RWPE2 (cell line): ENCODE measurements around the gene EP300.
A peak's percentile ranks its signal among the peaks of the same experiment; 100 is the strongest.

Source experiments
- ATAC-seq: fragments of 200-7000 bp; cut with Tn5 transposase; 3 replicates; pipeline ENCODE4 v1.9.1; 2021; ENCODE audit warnings: low read depth
- DNase-seq: peaks from one replicate; pipeline ENCODE4 v3.0.0-alpha.2; 2020; ENCODE audit warnings: low spot score
- H3K27ac ChIP-seq: fragments of 450-650 bp; 2 replicates; pipeline ENCODE4 v1.5.1; 2017; ENCODE audit warnings: mild to moderate bottlenecking; ENCODE audit not compliant: poor library complexity, severe bottlenecking
- H3K27me3 ChIP-seq: fragments of 250-450 bp; sonication (Bioruptor Pico); 2 replicates; pipeline ENCODE4 v1.5.1; 2021; ENCODE audit warnings: mild to moderate bottlenecking, moderate library complexity; ENCODE audit not compliant: insufficient read depth, poor library complexity, severe bottlenecking
- H3K36me3 ChIP-seq: fragments of 250-450 bp; sonication (Bioruptor Pico); 2 replicates; pipeline ENCODE4 v1.5.1; 2020; ENCODE audit warnings: low read depth, mild to moderate bottlenecking, moderate library complexity
- H3K4me1 ChIP-seq: fragments of 250-450 bp; sonication (Bioruptor Pico); 2 replicates; pipeline ENCODE4 v1.5.1; 2021; ENCODE audit warnings: mild to moderate bottlenecking, moderate library complexity; ENCODE audit not compliant: insufficient read depth, poor library complexity, severe bottlenecking
- H3K4me3 ChIP-seq: fragments of 250-450 bp; sonication (Bioruptor Pico); 2 replicates; pipeline ENCODE4 v1.5.1; 2021; ENCODE audit warnings: mild to moderate bottlenecking, moderate library complexity; ENCODE audit not compliant: severe bottlenecking
- H3K9me3 ChIP-seq: fragments of 250-450 bp; sonication (Bioruptor Pico); 2 replicates; pipeline ENCODE4 v1.5.1; 2021; ENCODE audit warnings: mild to moderate bottlenecking, moderate library complexity; ENCODE audit not compliant: severe bottlenecking
- TF ChIP-seq, protein P1 (sequence below): fragments of 450-650 bp; IDR thresholded peaks from one replicate; pipeline ENCODE4 v1.5.1; 2017; ENCODE audit warnings: mild to moderate bottlenecking, moderate library complexity; ENCODE audit not compliant: poor library complexity, severe bottlenecking

The EP300 gene

DNA sequence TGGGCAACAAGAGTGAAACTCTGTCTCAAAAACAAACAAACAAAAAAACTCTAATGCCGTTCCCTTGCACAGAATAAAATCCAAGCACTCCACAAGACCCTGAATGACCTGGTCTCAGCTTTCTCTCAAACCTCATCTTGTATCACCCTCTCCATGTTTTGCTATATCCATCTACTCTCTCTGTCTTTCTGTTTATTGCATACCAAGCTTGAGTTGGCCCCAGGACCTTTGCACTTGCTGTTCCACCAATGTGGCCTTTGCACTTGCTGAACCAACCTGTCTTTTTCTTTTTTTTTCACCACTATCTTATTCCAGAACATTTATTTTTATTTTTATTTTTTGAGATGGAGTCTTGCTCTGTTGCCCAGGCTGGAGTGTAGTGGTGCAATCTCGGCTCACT lies 110.7 kb downstream of the EP300 start:
- TF ChIP-seq, protein P1, sequence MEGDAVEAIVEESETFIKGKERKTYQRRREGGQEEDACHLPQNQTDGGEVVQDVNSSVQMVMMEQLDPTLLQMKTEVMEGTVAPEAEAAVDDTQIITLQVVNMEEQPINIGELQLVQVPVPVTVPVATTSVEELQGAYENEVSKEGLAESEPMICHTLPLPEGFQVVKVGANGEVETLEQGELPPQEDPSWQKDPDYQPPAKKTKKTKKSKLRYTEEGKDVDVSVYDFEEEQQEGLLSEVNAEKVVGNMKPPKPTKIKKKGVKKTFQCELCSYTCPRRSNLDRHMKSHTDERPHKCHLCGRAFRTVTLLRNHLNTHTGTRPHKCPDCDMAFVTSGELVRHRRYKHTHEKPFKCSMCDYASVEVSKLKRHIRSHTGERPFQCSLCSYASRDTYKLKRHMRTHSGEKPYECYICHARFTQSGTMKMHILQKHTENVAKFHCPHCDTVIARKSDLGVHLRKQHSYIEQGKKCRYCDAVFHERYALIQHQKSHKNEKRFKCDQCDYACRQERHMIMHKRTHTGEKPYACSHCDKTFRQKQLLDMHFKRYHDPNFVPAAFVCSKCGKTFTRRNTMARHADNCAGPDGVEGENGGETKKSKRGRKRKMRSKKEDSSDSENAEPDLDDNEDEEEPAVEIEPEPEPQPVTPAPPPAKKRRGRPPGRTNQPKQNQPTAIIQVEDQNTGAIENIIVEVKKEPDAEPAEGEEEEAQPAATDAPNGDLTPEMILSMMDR = no peak
- H3K9me3 ChIP-seq = no peaks in the 10 kb centered on the region
- no peak overlapping the region for H3K4me3 ChIP-seq
- H3K27me3 ChIP-seq = no peaks in the 10 kb centered on the region
- DNase-seq = no peak
- H3K27ac ChIP-seq = no peak overlapping the region
- no peaks in the 10 kb centered on the region for H3K4me1 ChIP-seq
- ATAC-seq = no peak
- peaks cover 1% of the 10 kb centered on the region; the same call in 1 of the 2 replicates for H3K36me3 ChIP-seq

DNA sequence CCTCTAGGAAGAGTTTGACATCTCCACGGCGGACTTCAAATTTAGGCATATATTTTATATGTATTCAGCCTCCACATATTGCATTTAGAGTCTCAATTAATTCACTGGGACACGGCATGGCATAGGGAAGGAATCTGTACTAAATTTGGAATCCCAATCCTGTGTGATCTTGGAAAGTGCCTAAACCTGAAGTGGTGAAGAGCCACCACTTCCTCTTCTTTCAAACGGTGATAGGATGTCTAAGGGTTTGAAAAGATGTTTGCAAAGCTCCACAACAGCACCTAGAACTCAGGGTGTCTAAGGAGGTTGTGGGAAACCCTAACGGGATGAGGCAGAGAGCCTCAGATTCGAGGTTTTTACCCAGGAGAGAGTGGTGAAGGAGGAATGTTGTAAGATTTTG lies 111.7 kb downstream of the EP300 start:
- TF ChIP-seq, protein P1 = no peak
- ATAC-seq (no peak), DNase-seq (no peak)
- Histone ChIP-seq H3K27ac (no peak overlapping the region), H3K9me3 (no peaks in the 10 kb centered on the region), H3K4me3 (no peak overlapping the region), H3K27me3 (no peaks in the 10 kb centered on the region), H3K36me3 (peaks cover 9% of the 10 kb centered on the region; the same call in 1 of the 2 replicates), H3K4me1 (no peaks in the 10 kb centered on the region)

DNA sequence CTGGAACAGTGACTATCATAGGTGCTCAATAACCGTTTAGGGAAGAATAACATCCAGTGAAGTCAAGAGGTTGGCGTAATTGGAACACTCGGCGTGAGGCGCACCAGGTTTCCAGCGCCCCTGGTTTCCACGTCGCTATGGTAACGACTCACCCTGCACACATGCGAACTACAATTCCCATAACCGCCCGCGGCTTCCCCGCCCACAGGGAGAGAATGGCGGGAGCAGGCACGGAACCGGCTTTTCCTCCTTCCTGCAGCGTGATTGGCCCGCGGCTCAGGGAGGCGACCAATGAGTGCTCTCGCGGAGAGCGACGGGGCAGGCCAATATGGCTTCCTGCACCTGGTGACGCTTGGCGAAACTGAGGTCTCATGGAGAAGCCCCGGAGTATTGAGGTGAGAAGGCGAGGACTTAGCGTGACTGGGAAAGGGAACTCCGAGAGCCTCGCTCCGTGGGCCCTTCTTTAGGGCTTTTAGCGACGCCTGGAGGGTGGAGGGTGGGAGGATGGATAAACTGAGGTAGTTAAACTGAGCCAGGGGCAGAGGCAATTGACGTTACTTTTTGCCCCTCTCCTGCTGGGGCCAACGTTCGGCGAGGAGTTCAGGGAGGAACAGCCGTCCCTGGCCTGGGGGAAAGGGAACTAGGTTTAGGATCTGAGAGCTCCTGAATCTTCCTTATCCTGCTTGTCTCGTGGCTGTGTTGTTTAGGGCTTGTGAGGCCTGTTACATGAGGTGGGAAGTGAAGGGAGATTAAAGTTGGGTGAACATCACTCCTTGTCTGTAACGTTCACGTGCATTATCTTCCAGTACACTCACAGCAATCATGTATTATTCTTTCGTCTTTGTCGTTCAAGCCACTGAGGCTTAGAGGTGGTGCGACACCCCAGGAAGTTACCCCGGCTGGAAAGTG lies 112.9 kb downstream of the EP300 start, which contains the start of gene L3MBTL2:
Gene L3MBTL2, plus strand, starts transcription at position 321 of the 909 bp plus-strand sequence. Its CDS starts 51 bp downstream, at position 372.
- ATAC-seq = peak; percentile 100
- Histone ChIP-seq H3K4me3 (peak within 1 kb of the TSS; percentile 52), H3K27me3 (no peaks in the 10 kb centered on the region), H3K4me1 (no peaks in the 10 kb centered on the region), H3K27ac (peak within 1 kb of the TSS; percentile 20), H3K36me3 (peaks cover 19% of the 10 kb centered on the region), H3K9me3 (no peaks in the 10 kb centered on the region)
- DNase-seq = peak; percentile 97
- TF ChIP-seq, protein P1 = no peak

DNA sequence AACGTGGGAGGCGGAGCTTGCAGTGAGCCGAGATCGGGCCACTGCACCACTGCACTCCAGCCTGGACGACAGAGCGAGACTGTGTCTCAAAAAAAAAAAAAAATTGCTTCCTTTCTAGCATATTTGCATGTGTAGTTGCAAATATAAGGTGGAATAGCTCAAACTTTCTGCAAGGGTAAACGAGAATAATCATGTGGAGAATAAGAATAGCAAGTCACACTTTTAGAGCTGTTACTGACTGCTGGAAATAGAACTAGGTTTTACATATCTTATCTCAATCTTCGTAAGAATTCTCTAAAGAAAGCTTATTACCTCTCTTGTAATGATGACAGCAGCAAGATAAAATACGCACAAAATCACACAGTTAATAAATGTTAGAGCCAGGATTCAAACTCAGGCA lies 114.3 kb downstream of the EP300 start:
- no peaks in the 10 kb centered on the region for H3K9me3 ChIP-seq
- DNase-seq = no peak
- no peaks in the 10 kb centered on the region for H3K27me3 ChIP-seq
- H3K4me3 ChIP-seq = no peak overlapping the region
- H3K27ac ChIP-seq = no peak overlapping the region
- TF ChIP-seq, protein P1 = no peak
- ATAC-seq = no peak
- H3K36me3 ChIP-seq = peaks cover 25% of the 10 kb centered on the region
- H3K4me1 ChIP-seq = no peaks in the 10 kb centered on the region

DNA sequence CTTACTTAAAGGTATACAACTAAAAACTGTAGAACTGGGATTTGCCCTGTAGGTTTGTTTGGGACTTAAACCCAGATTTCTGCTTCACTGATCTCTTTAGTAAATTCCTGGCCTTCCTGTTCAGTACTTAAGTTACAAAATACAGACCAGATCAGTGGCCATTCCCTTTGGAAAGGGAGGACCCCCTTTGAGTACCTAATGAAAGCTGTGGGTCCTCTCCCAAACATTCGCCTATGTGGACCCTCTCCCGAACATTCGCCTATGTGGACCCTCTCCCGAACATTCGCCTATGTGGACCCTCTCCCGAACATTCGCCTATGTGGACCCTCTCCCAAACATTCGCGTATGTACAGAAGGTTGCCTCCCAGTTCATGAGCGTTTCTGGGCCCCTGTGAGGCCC lies 123.0 kb downstream of the EP300 start:
- no peak overlapping the region for H3K4me3 ChIP-seq
- H3K36me3 ChIP-seq = peaks cover 45% of the 10 kb centered on the region
- TF ChIP-seq, protein P1 = no peak
- no peak for ATAC-seq
- no peak for DNase-seq
- no peak overlapping the region for H3K27ac ChIP-seq
- peaks cover 20% of the 10 kb centered on the region for H3K4me1 ChIP-seq
- H3K27me3 ChIP-seq = no peaks in the 10 kb centered on the region
- no peaks in the 10 kb centered on the region for H3K9me3 ChIP-seq
